GM23338 (cell line): ENCODE results near the gene LILRA6. TPM values are rescaled to one million over a fixed set of nuclear protein-coding genes. Genes with fewer than 3 reads are reported as not detected.
"Not testable (repeated sequence)": the region's sequence is repeated elsewhere in the genome, so short reads cannot be mapped to it uniquely, and the experiment has no call there.

Experiments used
- ATAC-seq: fragments of 200-7000 bp; cut with Tn5 transposase; 3 replicates; pipeline ENCODE4 v1.9.1; 2020
- DNase-seq: peaks from one replicate; pipeline ENCODE4 v3.0.0-alpha.2; 2015; ENCODE audit warnings: low spot score
- H2AFZ ChIP-seq: fragments of 200-600 bp; sonication (generic); 2 replicates; pipeline ENCODE4 v1.8.0; 2016; ENCODE audit warnings: antibody characterized with exemption, mild to moderate bottlenecking, moderate library complexity
- H3F3A ChIP-seq: fragments of 200-600 bp; sonication (generic); replicated peaks from 2 replicates; pipeline ENCODE4 v1.8.0; 2017; ENCODE audit warnings: antibody characterized with exemption, mixed run types, low read depth
- H3K27ac ChIP-seq: fragments of 200-600 bp; sonication (generic); 2 replicates; pipeline ENCODE4 v1.6.1; 2016; ENCODE audit warnings: low read depth
- H3K27me3 ChIP-seq: fragments of 200-600 bp; sonication (generic); 2 replicates; pipeline ENCODE4 v1.8.0; 2016; ENCODE audit warnings: mild to moderate bottlenecking, mixed run types, moderate library complexity; ENCODE audit not compliant: insufficient read depth
- H3K36me3 ChIP-seq: fragments of 200-600 bp; sonication (generic); 2 replicates; pipeline ENCODE4 v1.8.0; 2016; ENCODE audit warnings: mild to moderate bottlenecking; ENCODE audit not compliant: insufficient read depth
- H3K4me1 ChIP-seq: fragments of 200-600 bp; sonication (generic); 2 replicates; pipeline ENCODE4 v1.8.0; 2016; ENCODE audit warnings: mild to moderate bottlenecking, moderate library complexity; ENCODE audit not compliant: insufficient read depth
- H3K4me2 ChIP-seq: fragments of 200-600 bp; sonication (generic); 2 replicates; pipeline ENCODE4 v1.7.1; 2017; ENCODE audit warnings: mixed run types
- H3K4me3 ChIP-seq: fragments of 200-600 bp; sonication (generic); 2 replicates; pipeline ENCODE4 v1.6.1; 2016; ENCODE audit warnings: mixed run types
- H3K79me2 ChIP-seq: fragments of 200-600 bp; sonication (generic); replicated peaks from 2 replicates; pipeline ENCODE4 v1.8.0; 2017; ENCODE audit warnings: mild to moderate bottlenecking; ENCODE audit not compliant: insufficient read depth
- H3K9me2 ChIP-seq: fragments of 200-600 bp; sonication (generic); 2 replicates; pipeline ENCODE4 v1.8.0; 2017; ENCODE audit not compliant: insufficient read depth
- H4K20me1 ChIP-seq: fragments of 200-600 bp; sonication (generic); replicated peaks from 2 replicates; pipeline ENCODE4 v1.8.0; 2017; ENCODE audit warnings: mild to moderate bottlenecking; ENCODE audit not compliant: insufficient read depth
- H3K27ac Mint-ChIP-seq: 2 replicates; pipeline ENCODE4 v1.8.0; 2020; ENCODE audit warnings: inconsistent platforms, mild to moderate bottlenecking, moderate library complexity, mixed read lengths
- H3K27me3 Mint-ChIP-seq: 3 replicates; pipeline ENCODE4 v1.8.0; 2022; ENCODE audit warnings: low read depth, mild to moderate bottlenecking, moderate library complexity, mixed read lengths, inconsistent platforms; ENCODE audit not compliant: insufficient read depth, poor library complexity
- H3K36me3 Mint-ChIP-seq: 3 replicates; pipeline ENCODE4 v1.8.0; 2021; ENCODE audit warnings: low read depth, mild to moderate bottlenecking, inconsistent platforms, moderate library complexity, mixed read lengths
- H3K4me1 Mint-ChIP-seq: 3 replicates; pipeline ENCODE4 v1.8.0; 2020; ENCODE audit warnings: mild to moderate bottlenecking, inconsistent platforms, mixed read lengths
- H3K4me3 Mint-ChIP-seq: 3 replicates; pipeline ENCODE4 v1.8.0; 2021; ENCODE audit warnings: moderate library complexity, mild to moderate bottlenecking, inconsistent platforms, mixed read lengths
- H3K9me3 Mint-ChIP-seq: 3 replicates; pipeline ENCODE4 v1.8.0; 2020; ENCODE audit warnings: moderate library complexity, mild to moderate bottlenecking, inconsistent platforms, mixed read lengths
- CREB1 ChIP-seq: fragments of 250-450 bp; sonication (Bioruptor Pico); IDR thresholded peaks from 2 replicates; pipeline ENCODE4 v1.5.0; 2020; ENCODE audit warnings: low read depth, mild to moderate bottlenecking, moderate library complexity
- EZH2 ChIP-seq: fragments of 200-600 bp; sonication (generic); IDR thresholded peaks from one replicate; pipeline ENCODE4 v1.8.0; 2017; ENCODE audit warnings: antibody characterized with exemption, mild to moderate bottlenecking, low read depth; ENCODE audit not compliant: unreplicated experiment
- JUNB ChIP-seq: IDR thresholded peaks from one replicate; pipeline ENCODE4 v1.6.1; 2016; ENCODE audit warnings: antibody characterized with exemption; ENCODE audit not compliant: unreplicated experiment
- ZNF331 ChIP-seq: fragments of 250-450 bp; sonication (Bioruptor Pico); IDR thresholded peaks from 2 replicates; pipeline ENCODE4 v1.5.0; 2020; ENCODE audit warnings: low read depth, mild to moderate bottlenecking, moderate library complexity
- polyA plus RNA-seq: library from polyadenylated mRNA; unstranded; fragments of >200 nt; fragmentation: Nextera tagmentation; extraction: Ambion mirVana; gene quantifications from 2 replicates; pipeline ENCODE4 v1.2.1, GENCODE V29; 2016
- total RNA-seq: library from RNA; depleted of rRNA; stranded (reverse); fragments of >200 nt; shearing (Covaris generic); gene quantifications from 2 replicates; pipeline ENCODE4 v1.2.3, GENCODE V29; 2014
- TF ChIP-seq, protein P1 (sequence below), 2 experiments: fragments of 200-600 bp in 1 of 2; sonication (generic) in 1 of 2; conservative IDR thresholded peaks; 2 replicates each; pipeline versions ENCODE4 v1.5.1 to v1.6.1; 2016 to 2017; ENCODE audit warnings: antibody characterized with exemption in 2 of 2, low read depth in 2 of 2, mild to moderate bottlenecking in 2 of 2, moderate library complexity in 1 of 2
- TF ChIP-seq, protein P2 (sequence below): IDR thresholded peaks from one replicate; pipeline ENCODE4 v1.6.1; 2018; ENCODE audit warnings: antibody characterized with exemption; ENCODE audit not compliant: unreplicated experiment

The LILRA6 gene
- total and polyA plus RNA-seq, 2 experiments from 2014 or later, result not detected

DNA sequence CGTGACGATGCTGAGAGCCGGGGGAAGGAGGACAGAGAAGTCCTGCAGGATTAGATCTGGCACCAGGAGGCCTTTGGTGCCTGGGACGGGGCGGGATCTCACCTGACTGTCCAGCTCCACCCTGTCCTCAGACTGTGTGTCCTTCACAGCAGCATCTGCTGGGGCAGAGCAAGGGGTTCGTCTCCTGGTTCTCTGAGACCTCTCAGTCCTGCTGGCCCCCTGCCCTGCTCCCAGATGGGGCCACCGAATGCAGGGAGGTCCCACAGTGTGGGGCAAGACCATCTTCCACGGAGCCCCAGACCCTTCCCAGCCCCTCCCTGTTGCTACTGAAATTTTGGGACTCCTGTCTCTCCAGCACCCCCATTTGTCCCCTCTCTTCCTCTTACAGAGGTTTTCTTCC is 24.3 kb downstream of the LILRA6 start (continued):
- TF ChIP-seq, protein P1, sequence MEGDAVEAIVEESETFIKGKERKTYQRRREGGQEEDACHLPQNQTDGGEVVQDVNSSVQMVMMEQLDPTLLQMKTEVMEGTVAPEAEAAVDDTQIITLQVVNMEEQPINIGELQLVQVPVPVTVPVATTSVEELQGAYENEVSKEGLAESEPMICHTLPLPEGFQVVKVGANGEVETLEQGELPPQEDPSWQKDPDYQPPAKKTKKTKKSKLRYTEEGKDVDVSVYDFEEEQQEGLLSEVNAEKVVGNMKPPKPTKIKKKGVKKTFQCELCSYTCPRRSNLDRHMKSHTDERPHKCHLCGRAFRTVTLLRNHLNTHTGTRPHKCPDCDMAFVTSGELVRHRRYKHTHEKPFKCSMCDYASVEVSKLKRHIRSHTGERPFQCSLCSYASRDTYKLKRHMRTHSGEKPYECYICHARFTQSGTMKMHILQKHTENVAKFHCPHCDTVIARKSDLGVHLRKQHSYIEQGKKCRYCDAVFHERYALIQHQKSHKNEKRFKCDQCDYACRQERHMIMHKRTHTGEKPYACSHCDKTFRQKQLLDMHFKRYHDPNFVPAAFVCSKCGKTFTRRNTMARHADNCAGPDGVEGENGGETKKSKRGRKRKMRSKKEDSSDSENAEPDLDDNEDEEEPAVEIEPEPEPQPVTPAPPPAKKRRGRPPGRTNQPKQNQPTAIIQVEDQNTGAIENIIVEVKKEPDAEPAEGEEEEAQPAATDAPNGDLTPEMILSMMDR (conservative IDR thresholded peaks at IDR 0.05; ENCODE audit: low read depth in 2 of 2), result no peak

DNA sequence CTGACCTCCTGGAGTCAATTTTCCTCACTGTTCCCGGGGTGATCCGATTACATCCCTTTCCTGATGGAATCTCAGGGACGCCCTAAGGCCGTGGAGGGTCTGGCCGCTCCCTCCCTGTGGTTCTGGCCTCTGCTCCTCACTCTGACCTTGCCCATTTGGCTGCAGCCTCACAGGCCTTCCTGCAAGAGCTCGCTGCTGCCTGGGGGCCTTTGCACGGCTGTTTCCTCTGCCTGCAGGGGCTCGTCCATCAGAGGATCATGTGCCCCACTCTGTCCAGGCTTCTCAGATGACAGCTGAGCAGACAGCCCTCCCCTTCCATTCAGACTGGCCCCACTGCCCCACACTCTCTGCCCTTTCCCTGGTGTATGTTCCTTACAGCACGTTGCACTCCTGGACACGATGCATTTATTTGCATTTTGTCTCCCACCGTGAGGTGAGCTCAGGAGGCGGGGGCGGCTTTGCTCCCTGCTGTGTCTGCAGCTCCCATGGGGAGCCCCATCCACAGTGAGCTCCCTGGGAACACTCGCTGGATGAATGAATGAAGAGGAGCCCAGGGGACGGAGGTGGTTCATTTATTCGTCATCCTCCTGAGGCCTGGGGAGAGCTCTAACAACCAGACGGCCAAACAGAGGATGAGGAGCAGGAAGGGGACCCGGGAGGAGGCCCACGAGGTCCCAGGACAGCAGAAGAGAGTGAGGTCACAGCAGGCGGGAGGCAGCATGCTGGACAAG is 24.9 kb downstream of the LILRA6 start:
- not testable (repeated sequence) for DNase-seq, H3K4me3 ChIP-seq, H3K27ac ChIP-seq, H3K27ac Mint-ChIP-seq, H3K4me1 ChIP-seq, H3F3A ChIP-seq, H3K27me3 ChIP-seq, H4K20me1 ChIP-seq, ATAC-seq, H3K4me2 ChIP-seq, H3K4me1 Mint-ChIP-seq, H3K9me2 ChIP-seq, H2AFZ ChIP-seq, H3K36me3 ChIP-seq, H3K27me3 Mint-ChIP-seq, H3K9me3 Mint-ChIP-seq, H3K79me2 ChIP-seq, H3K4me3 Mint-ChIP-seq
- H3K36me3 Mint-ChIP-seq, result peaks cover 26% of the 10 kb centered on the region

DNA sequence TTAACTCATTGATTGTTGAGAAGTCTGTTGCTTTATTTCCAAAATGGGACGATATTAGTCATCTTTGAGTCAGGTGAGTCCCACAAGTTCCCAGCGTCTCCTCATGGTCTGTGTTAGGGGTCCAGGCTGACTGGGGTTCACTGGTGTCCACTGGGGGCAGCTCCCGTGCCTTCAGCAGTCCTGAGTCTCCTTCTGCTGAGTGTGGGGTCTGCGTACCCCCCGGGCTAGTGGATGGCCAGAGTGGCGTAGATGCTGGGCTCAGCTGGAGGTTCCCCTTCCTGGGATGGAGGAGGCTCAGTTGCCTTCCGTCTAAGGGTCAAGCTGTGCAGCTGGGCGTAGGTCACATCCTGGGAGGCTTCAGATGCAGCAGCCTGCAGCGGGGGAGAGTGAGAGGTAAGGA is 25.7 kb downstream of the LILRA6 start:
- Histone ChIP-seq H3K27me3 (no peaks in the 10 kb centered on the region), H3K4me1 (no peaks in the 10 kb centered on the region), H3K79me2 (no peaks in the 10 kb centered on the region), H4K20me1 (no peaks in the 10 kb centered on the region), H2AFZ (no peak overlapping the region), H3K4me3 (no peak overlapping the region), H3K9me2 (no peaks in the 10 kb centered on the region), H3K36me3 (no peaks in the 10 kb centered on the region), H3F3A (no peaks in the 10 kb centered on the region), H3K4me2 (no peak overlapping the region), H3K27ac (no peak overlapping the region)
- H3K4me1 Mint-ChIP-seq, result no peaks in the 10 kb centered on the region; the same call in 1 of the 3 replicates
- peaks cover 6% of the 10 kb centered on the region; the same call in 2 of the 3 replicates for H3K9me3 Mint-ChIP-seq
- H3K27ac Mint-ChIP-seq, result no peak overlapping the region
- TF ChIP-seq CREB1 (CRISPR knock-in tag) (no peak), EZH2 (no peak), ZNF331 (CRISPR knock-in tag) (no peak), JUNB (no peak)
- TF ChIP-seq, protein P1 (conservative IDR thresholded peaks at IDR 0.05; ENCODE audit: low read depth in 2 of 2), result no peak
- TF ChIP-seq, protein P2, sequence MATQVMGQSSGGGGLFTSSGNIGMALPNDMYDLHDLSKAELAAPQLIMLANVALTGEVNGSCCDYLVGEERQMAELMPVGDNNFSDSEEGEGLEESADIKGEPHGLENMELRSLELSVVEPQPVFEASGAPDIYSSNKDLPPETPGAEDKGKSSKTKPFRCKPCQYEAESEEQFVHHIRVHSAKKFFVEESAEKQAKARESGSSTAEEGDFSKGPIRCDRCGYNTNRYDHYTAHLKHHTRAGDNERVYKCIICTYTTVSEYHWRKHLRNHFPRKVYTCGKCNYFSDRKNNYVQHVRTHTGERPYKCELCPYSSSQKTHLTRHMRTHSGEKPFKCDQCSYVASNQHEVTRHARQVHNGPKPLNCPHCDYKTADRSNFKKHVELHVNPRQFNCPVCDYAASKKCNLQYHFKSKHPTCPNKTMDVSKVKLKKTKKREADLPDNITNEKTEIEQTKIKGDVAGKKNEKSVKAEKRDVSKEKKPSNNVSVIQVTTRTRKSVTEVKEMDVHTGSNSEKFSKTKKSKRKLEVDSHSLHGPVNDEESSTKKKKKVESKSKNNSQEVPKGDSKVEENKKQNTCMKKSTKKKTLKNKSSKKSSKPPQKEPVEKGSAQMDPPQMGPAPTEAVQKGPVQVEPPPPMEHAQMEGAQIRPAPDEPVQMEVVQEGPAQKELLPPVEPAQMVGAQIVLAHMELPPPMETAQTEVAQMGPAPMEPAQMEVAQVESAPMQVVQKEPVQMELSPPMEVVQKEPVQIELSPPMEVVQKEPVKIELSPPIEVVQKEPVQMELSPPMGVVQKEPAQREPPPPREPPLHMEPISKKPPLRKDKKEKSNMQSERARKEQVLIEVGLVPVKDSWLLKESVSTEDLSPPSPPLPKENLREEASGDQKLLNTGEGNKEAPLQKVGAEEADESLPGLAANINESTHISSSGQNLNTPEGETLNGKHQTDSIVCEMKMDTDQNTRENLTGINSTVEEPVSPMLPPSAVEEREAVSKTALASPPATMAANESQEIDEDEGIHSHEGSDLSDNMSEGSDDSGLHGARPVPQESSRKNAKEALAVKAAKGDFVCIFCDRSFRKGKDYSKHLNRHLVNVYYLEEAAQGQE, result no peak
- peaks cover 28% of the 10 kb centered on the region for H3K36me3 Mint-ChIP-seq
- no peak overlapping the region for H3K4me3 Mint-ChIP-seq
- ATAC-seq (no peak), DNase-seq (no peak)
- peaks cover 1% of the 10 kb centered on the region for H3K27me3 Mint-ChIP-seq

DNA sequence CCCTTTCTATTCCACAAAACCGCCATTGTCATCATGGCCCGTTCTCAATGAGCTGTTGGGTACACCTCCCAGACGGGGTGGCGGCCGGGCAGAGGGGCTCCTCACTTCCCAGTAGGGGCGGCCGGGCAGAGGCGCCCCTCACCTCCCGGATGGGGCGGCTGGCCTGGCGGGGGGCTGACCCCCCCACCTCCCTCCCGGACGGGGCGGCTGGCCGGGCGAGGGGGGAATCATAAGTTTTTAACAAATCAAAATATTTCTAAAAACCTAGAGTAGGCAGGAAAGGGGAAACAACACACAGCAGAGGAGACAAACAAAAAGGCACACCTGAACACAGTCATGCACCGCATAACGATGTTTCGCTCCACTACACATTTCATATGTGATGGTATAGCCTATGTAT is 27.9 kb downstream of the LILRA6 start:
- H3K27me3 Mint-ChIP-seq, result peaks cover 12% of the 10 kb centered on the region
- not testable (repeated sequence) for H3K79me2 ChIP-seq, H3K9me3 Mint-ChIP-seq

More for the DNA sequence above, 27.9 kb downstream of the LILRA6 start:
- not testable (repeated sequence) for H3K36me3 ChIP-seq, H3K27ac Mint-ChIP-seq, H3K4me2 ChIP-seq, H3K4me1 ChIP-seq, DNase-seq, H3K27ac ChIP-seq, H3K4me3 ChIP-seq, H3F3A ChIP-seq, H3K4me3 Mint-ChIP-seq, H3K27me3 ChIP-seq, H2AFZ ChIP-seq, H3K9me2 ChIP-seq, H4K20me1 ChIP-seq, H3K4me1 Mint-ChIP-seq, ATAC-seq
- peaks cover 36% of the 10 kb centered on the region for H3K36me3 Mint-ChIP-seq
